Ammon's horn (tissue), 1 donor: ENCODE results near the gene RYK.

ENCODE experiments used
- DNase-seq: peaks from one replicate; pipeline ENCODE4 v3.0.0-alpha.2; 2016; ENCODE audit warnings: low spot score

RYK gene

DNA sequence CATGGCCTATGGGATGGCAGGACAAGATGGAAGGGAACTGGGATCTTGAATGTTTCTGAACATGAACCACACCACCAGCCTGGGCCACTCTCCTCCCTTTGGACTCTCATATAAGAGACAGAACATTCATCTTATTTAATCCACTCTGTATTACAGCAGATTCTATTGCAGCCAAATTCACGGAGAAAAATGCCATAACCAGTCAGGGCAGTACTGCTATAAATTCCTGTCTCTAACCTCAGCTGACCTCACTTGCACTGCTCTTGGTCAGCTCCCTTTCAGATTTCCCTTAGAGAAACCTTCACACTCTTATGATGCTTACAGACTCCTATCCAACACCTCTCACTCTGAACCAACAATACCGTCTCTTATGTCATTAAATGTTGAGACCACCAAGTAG, 101.4 kb downstream of the RYK start:
- no peak for DNase-seq

GRCh38 chr3:134148534-134148933, 102.1 kb downstream of the RYK start:
- no peak for DNase-seq

DNA sequence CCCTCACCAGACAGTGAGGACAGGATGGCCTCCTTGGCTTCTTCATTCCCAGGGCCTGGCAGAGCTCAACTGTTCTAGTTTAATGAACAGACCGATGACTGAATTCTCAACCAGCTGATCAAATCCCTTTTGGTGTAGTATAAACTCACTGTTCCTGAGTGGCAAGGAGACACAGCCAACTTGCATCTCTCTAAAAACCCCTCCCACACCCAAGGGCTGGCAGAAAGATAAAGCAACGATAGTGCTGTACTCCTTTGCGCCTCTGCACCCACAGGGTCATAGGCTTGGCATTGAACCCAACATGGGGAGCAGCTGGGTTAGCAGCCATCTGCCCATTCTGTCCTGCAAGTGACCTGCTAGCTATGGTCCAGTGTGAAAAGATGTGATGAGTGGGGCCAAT, 103.2 kb downstream of the RYK start:
- DNase-seq = peak; percentile 23

DNA sequence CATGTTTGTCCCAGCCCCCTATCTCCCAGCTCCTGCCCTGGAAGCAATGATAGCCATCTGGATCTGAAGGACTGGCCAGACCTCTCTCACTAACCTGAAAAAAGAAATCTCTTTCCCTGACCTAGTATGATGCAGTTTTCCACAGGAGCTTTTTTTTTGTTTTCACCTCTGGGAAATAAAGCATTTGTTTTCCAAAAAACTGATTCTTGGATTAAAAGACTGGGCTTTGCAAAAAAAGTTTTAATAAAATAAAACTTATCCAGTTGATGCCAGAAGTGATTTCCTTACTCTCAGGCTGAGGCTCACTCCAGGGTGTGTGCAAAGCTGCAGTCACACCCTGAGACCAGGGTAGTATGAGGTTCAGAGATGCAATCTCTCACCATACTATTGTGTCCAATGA, 104.0 kb downstream of the RYK start:
- DNase-seq = no peak

GRCh38 chr3:134145183-134145582, 105.5 kb downstream of the RYK start:
- DNase-seq = no peak

GRCh38 chr3:134144694-134145093, 106.0 kb downstream of the RYK start:
- no peak for DNase-seq

DNA sequence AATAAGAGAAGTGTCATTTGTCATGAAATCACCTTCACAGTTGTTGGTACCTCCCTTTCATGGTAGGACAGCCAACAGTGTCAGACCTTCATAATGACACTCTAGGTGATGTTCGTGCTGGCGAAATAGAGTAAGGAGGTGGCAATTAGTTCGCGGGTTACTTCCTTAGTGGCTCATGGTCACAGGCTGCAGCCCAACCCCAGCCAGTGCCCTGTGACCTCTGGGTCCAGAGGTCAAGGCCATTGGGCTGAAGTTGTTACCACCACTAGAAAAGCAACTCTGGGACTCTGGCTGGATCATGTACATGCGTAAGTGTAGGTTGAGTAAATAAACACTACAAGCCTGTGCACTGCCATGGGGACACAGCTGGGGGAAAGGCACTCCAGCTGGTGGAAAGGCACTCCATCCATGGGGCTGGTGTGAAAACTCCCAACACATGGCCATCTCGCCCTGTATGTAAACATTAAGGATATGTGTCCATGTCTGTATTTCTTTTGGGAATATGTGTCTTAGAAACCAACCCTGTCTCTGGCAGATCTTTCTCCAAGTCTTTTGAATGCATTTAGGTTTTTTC, 106.7 kb downstream of the RYK start:
- DNase-seq = no peak

DNA sequence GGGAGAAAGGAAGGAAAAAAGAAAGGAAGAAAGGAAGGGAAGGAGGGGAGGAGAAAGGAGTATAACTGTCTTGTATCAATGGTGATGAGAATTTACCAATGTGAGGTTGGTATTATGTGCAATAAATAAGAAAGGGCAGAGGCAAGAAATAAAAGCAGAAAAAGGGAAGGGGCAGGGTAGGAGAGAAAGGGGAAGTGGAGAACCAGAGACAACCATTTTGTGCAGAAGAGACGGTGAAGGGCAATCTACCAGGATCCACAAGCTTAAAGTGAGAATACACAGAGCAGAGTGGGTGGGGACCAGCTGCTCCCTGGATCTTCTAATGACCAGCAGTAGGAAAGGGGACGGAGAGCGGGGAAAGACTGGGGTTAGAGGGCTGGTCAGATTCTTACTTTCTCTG, 114.1 kb downstream of the RYK start:
- DNase-seq = no peak

GRCh38 chr3:134134698-134135415, 115.8 kb downstream of the RYK start:
- no peak for DNase-seq

DNA sequence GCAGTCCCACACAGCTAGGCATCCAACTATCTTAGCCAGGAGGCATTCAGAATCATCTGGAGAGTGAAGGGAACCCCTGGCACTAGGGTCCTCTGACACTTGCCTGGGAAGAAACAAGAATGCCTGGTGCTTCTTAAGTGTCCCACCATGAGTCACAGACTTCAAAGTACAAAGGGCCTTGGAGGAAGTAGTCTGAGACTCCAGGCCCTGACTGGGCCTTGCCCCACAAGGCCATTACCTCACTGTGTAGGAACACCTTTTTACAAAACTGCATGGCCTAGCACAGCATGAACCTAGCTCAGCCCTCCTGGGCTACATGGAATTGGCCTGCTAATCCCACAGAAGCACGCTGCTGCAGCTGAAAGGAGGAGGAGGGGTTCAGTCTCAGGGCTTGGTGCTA, 116.4 kb downstream of the RYK start:
- no peak for DNase-seq

DNA sequence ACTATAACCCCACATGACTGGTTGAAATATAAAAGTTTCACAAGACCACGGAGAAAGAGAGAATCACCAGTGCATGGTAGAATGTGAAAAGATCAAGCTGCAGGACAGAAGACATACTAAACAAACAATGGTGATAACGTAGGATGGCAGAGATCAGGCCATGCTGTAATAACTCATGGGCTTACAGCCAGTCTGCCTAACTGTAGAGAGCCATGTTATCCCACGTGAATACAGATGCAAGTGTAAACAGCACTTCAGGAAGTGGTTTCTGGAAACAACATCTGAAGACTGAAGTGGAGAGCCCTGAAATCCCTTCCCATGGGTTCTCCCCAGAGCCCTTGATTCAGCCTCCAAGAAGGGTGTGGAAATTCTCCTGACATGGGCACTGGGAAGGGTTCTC, 117.7 kb downstream of the RYK start:
- no peak for DNase-seq

DNA sequence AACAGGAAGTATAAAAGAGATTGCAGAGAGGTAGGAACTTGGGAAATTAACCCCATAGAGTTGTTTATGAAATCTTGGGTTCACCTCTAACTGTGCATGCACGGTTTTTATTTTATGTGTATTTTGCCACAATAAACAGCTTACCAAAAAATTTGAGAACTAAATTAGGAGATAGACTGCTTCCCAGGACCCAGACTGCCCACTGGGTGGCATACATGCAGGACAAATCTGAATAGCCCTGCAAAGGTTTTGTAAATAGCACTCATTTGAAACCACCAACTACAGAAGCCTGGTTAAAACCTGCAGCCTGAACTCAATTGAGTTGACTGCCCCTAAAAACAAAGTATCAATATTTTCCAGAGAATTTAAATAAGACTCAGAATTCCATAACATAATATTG, 124.5 kb downstream of the RYK start:
- no peak for DNase-seq

- no peak for DNase-seq
Measured at GRCh38 chr3:134114726-134115125, 135.9 kb downstream of the RYK start.

DNA sequence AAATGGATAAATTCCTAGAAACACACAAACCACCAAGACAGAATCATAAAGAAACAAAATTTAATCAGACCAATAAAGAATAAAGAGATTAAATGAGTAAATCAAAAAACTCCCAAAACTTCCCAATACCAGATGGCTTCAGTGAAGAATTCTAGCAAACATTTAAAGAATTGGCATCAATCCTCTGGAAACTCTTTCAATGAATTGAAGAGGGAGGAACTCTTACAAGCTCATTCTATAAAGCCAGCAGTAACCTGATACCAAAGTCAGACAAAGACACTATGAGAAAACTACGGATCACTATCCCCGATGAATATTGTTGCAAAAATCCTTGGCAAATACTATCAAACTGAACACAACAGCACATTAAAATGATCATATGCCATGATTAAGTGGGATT, 139.0 kb downstream of the RYK start:
- DNase-seq = no peak

DNA sequence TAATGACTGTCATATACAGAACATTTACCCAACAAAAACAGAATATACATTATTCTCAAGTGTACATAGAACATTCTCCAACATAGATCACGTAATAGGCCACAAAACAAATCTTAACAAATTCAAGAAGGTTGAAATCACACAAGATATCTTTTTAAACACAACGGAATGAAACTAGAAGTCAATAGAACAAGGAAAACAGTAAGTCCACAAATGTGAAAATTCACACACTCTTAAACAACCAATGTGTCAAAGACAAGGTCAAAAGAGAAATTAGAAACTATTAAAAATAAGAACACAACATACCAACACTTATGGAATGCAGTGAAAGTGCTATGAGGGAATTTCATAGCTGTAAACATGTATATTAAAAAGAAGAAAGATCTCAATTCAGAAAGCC, 139.7 kb downstream of the RYK start:
- no peak for DNase-seq
